ENCODE measurements around the gene TMPRSS5. TPM values are rescaled to one million over a fixed set of nuclear protein-coding genes. Genes with fewer than 3 reads are reported as not detected.

TMPRSS5 gene
- total RNA-seq, result 1 to 10 TPM in 1 of 7 donors, under 1 TPM in 6; 0.42 to 1.4 (median 0.68) TPM
- polyA plus RNA-seq, result 1 to 10 TPM in 2 of 3 donors, under 1 TPM in 1; 0.46 to 1.7 (median 1.5) TPM
- long read RNA-seq, donor 1, result 0 reads
- long read RNA-seq, donor 2, result 0 reads

DNA sequence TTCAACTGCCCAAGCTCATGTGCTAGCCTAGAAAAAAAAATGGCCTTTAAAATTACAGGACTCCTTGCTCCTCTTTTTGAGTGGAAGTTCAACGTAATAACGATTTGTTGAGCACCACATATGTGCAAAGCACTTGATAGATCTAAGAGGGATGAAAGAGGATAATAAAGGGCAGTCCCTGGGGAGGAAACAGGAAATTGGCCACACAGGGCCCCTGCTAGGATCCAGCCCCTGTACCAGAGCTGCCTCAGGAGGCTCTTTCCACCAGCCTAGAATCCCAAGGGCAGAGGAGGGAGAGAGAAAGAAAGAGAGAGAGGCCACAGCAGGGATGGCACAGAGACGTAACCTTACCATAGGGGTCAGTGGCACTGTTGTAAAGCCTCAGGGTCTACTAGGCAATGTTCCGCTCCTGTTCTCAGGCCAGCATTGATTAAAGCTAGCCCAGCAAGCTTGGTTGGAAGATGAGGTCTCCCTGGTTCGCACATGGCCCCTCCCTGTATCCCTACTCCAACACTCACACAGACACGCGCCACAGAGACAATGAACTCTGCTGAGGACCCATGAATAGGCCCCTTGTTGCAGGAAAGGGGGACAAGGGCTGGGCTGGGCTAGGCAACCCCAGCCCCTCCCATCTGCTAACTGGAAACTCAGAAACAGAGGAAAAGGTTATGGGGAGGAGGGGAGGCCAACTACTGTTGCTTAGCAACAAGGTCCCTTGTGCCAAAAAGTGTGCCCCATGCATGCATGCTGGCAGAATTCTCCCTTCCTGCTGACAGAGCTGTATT lies at the start of gene TMPRSS5:
Gene TMPRSS5, minus strand, starts transcription at position 438 of the 785 bp plus-strand sequence. Its CDS starts 84 bp downstream, at position 354.
- peaks cover 3 to 35% (median 32%) of the 10 kb centered on the region in 8 donors for H3K9me3 ChIP-seq
- H3K4me1 ChIP-seq, result no peaks in the 10 kb centered on the region
- H3K27ac ChIP-seq, result no peak within 1 kb of the TSS
- no peaks in the 10 kb centered on the region for H3K27me3 ChIP-seq (replicated peaks in 1 of 7)
- no peak for DNase-seq
- TF ChIP-seq, protein P1, sequence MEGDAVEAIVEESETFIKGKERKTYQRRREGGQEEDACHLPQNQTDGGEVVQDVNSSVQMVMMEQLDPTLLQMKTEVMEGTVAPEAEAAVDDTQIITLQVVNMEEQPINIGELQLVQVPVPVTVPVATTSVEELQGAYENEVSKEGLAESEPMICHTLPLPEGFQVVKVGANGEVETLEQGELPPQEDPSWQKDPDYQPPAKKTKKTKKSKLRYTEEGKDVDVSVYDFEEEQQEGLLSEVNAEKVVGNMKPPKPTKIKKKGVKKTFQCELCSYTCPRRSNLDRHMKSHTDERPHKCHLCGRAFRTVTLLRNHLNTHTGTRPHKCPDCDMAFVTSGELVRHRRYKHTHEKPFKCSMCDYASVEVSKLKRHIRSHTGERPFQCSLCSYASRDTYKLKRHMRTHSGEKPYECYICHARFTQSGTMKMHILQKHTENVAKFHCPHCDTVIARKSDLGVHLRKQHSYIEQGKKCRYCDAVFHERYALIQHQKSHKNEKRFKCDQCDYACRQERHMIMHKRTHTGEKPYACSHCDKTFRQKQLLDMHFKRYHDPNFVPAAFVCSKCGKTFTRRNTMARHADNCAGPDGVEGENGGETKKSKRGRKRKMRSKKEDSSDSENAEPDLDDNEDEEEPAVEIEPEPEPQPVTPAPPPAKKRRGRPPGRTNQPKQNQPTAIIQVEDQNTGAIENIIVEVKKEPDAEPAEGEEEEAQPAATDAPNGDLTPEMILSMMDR (IDR thresholded peaks at IDR 0.05 in 8 of 11, conservative IDR thresholded peaks at IDR 0.05 in 3 of 11), result no peak
- no peak for TF ChIP-seq POLR2AphosphoS5 (IDR thresholded peaks at IDR 0.05)
- no peak for TF ChIP-seq POLR2A (IDR thresholded peaks at IDR 0.05)
- intact Hi-C loops (cut with DNase I; ENCODE audit: low total_unique reads), result no loop called here
- 85 to 91% (median 87%) methylated on average over 7 of the region's 7 CpGs for WGBS, 5 donors
- H3K4me3 ChIP-seq, result no peak within 1 kb of the TSS
- peaks cover 0 to 7% (median 0%) of the 10 kb centered on the region in 6 donors for H3K36me3 ChIP-seq

DNA sequence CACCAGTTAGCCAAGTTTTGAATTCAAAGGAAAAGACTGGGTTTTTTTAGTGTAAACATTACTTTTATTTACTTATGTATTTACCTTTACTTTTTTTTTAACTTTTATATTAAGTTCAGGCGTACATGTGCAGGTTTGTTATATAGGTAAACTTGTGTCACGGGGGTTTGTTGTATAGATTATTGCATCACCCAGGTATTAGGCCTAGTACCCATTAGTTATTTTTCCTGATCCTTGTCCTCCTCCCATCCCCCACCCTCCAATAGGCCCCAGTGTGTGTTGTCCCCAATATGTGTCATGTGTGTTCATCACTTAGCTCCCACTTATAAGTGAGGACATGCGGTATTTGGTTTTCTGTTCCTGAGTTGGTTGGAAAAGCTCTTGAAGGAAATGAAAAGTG lies 46.8 kb upstream of the TMPRSS5 start:
- Histone ChIP-seq H3K27me3 (replicated peaks in 1 of 7) (no peaks in the 10 kb centered on the region), H3K4me1 (no peaks in the 10 kb centered on the region), H3K9me3 (no peaks in the 10 kb centered on the region), H3K36me3 (peaks cover 0 to 99% (median 48%) of the 10 kb centered on the region in 6 donors), H3K4me3 (no peak overlapping the region), H3K27ac (no peak overlapping the region)
- WGBS, 5 donors, result 94 to 100% (median 96%) methylated on average over 3 of the region's 3 CpGs
- intact Hi-C loops (cut with DNase I; ENCODE audit: low total_unique reads), result no loop called here
- no peak for DNase-seq
- TF ChIP-seq POLR2AphosphoS5 (IDR thresholded peaks at IDR 0.05) (no peak), POLR2A (IDR thresholded peaks at IDR 0.05) (no peak)
- TF ChIP-seq, protein P1 (IDR thresholded peaks at IDR 0.05 in 8 of 11, conservative IDR thresholded peaks at IDR 0.05 in 3 of 11), result no peak

DNA sequence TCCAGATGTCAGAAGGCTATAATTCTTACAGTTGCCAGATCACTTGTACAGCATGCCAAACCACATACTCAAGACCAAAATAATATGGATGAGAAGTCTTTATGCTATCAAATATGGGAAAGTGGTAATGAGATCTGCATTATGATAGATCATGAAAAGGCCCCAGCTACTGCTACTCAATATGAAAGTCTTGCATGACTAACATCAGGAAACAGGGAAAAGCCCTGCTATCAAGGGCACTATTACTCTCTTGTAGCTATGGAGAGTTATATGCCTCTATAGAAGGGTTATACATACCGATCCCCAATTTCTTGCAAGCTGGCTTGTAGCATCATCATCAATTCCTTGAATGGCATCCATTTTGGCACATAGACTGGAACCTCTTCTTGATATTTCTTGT lies 30.2 kb upstream of the TMPRSS5 start:
- no peaks in the 10 kb centered on the region for H3K27me3 ChIP-seq (replicated peaks in 1 of 7)
- no peaks in the 10 kb centered on the region for H3K9me3 ChIP-seq
- no peak overlapping the region for H3K4me3 ChIP-seq
- DNase-seq, result no peak
- TF ChIP-seq POLR2A (IDR thresholded peaks at IDR 0.05), result no peak
- no peak for TF ChIP-seq POLR2AphosphoS5 (IDR thresholded peaks at IDR 0.05)
- TF ChIP-seq, protein P1 (IDR thresholded peaks at IDR 0.05 in 8 of 11, conservative IDR thresholded peaks at IDR 0.05 in 3 of 11), result no peak
- WGBS, 5 donors, result 88 to 94% (median 92%) methylated on average over 1 of the region's 1 CpG
- intact Hi-C loops (cut with DNase I; ENCODE audit: low total_unique reads), result no loop called here
- peaks cover 0 to 100% (median 65%) of the 10 kb centered on the region in 6 donors for H3K36me3 ChIP-seq
- peaks cover 0 to 6% (median 2%) of the 10 kb centered on the region in 6 donors for H3K4me1 ChIP-seq
- H3K27ac ChIP-seq, result no peak overlapping the region

DNA sequence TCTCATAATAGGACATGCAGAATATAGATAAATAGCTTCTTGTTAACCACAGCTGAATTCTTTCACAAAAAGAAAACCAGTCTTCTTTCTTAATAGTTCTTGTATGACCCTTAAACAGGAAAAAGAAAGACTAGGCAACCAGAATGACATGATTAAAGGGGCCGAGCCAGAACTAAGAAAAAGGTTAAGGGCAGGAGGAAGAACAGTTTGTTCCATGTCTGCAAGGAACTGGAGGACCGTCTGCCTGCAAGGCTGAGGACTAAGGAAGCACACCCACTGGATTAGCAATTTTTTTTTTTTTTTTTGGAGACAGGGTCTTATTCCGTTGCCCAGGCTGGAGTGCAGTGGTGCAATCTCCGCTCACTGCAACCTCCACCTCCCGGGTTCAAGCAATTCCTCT lies 26.0 kb upstream of the TMPRSS5 start:
- Histone ChIP-seq H3K36me3 (peaks cover 0 to 65% (median 37%) of the 10 kb centered on the region in 6 donors), H3K27ac (peak overlapping the region in 1 of 8 donors; percentile 22), H3K27me3 (replicated peaks in 1 of 7) (no peaks in the 10 kb centered on the region), H3K4me1 (peaks cover 0 to 9% (median 4%) of the 10 kb centered on the region in 6 donors), H3K4me3 (no peak overlapping the region), H3K9me3 (no peaks in the 10 kb centered on the region)
- WGBS, 5 donors, result 80 to 93% (median 89%) methylated on average over 5 of the region's 5 CpGs
- no peak for DNase-seq
- intact Hi-C loops (cut with DNase I; ENCODE audit: low total_unique reads), result no loop called here
- TF ChIP-seq, protein P1 (IDR thresholded peaks at IDR 0.05 in 8 of 11, conservative IDR thresholded peaks at IDR 0.05 in 3 of 11), result no peak
- TF ChIP-seq POLR2A (IDR thresholded peaks at IDR 0.05), result no peak
- TF ChIP-seq POLR2AphosphoS5 (IDR thresholded peaks at IDR 0.05), result no peak

Measured in spleen (tissue), 13 donors.